OCI-LY1 (cell line): ENCODE measurements around the gene TGM4.

Experiments
- H2AFZ ChIP-seq: fragments of 200-600 bp; sonication (generic), shearing (Covaris generic); 2 replicates; pipeline ENCODE4 v1.6.0; 2014; ENCODE audit warnings: antibody characterized with exemption, mild to moderate bottlenecking, low read length
- H3F3A ChIP-seq: fragments of 200-600 bp; sonication (generic), shearing (Covaris generic); 2 replicates; pipeline ENCODE4 v1.6.0; 2014; ENCODE audit warnings: mild to moderate bottlenecking, antibody characterized with exemption, low read length, moderate library complexity; ENCODE audit not compliant: insufficient read depth
- H3K27ac ChIP-seq: fragments of 200-600 bp; sonication (generic); 2 replicates; pipeline ENCODE4 v1.5.1; 2014; ENCODE audit warnings: low read length, mixed run types, mild to moderate bottlenecking, low read depth; ENCODE audit not compliant: poor library complexity, severe bottlenecking
- H3K27me3 ChIP-seq: fragments of 200-600 bp; sonication (generic); 2 replicates; pipeline ENCODE4 v1.6.0; 2014; ENCODE audit warnings: antibody characterized with exemption, mild to moderate bottlenecking, low read length, moderate library complexity; ENCODE audit not compliant: insufficient read depth
- H3K36me3 ChIP-seq: fragments of 200-600 bp; sonication (generic); 2 replicates; pipeline ENCODE4 v1.6.1; 2014; ENCODE audit warnings: mild to moderate bottlenecking, antibody characterized with exemption, low read length, moderate library complexity, mixed read lengths; ENCODE audit not compliant: insufficient read depth
- H3K4me1 ChIP-seq: fragments of 200-600 bp; sonication (generic); 2 replicates; pipeline ENCODE4 v1.5.1; 2014; ENCODE audit warnings: mild to moderate bottlenecking, low read length, moderate library complexity; ENCODE audit not compliant: insufficient read depth, severe bottlenecking
- H3K4me2 ChIP-seq: fragments of 200-600 bp; sonication (generic), shearing (Covaris generic); 2 replicates; pipeline ENCODE4 v1.6.1; 2014; ENCODE audit warnings: low read length
- H3K4me3 ChIP-seq: fragments of 200-600 bp; sonication (generic); 2 replicates; pipeline ENCODE4 v1.5.1; 2014; ENCODE audit warnings: low read length, low read depth, mild to moderate bottlenecking, mixed read lengths; ENCODE audit not compliant: poor library complexity, severe bottlenecking
- H3K79me2 ChIP-seq: fragments of 200-600 bp; shearing (Covaris generic); 2 replicates; pipeline ENCODE4 v1.6.1; 2016; ENCODE audit warnings: mixed run types, low read length, mixed read lengths; ENCODE audit not compliant: insufficient read depth
- H3K9ac ChIP-seq: fragments of 200-600 bp; sonication (generic), shearing (Covaris generic); 2 replicates; pipeline ENCODE4 v1.6.1; 2014; ENCODE audit warnings: mild to moderate bottlenecking, low read length, mixed read lengths
- H3K9me2 ChIP-seq: fragments of 200-600 bp; sonication (generic), shearing (Covaris generic); 2 replicates; pipeline ENCODE4 v1.6.1; 2014; ENCODE audit warnings: low read depth, mild to moderate bottlenecking, low read length, mixed read lengths
- H3K9me3 ChIP-seq: fragments of 200-600 bp; shearing (Covaris generic); 2 replicates; pipeline ENCODE4 v1.6.1; 2014; ENCODE audit warnings: low read length, mixed read lengths
- H4K20me1 ChIP-seq: fragments of 200-600 bp; sonication (generic), shearing (Covaris generic); 2 replicates; pipeline ENCODE4 v1.6.0; 2016; ENCODE audit warnings: mild to moderate bottlenecking, low read length; ENCODE audit not compliant: insufficient read depth
- EZH2 ChIP-seq: fragments of 200-600 bp; sonication (generic), shearing (Covaris generic); IDR thresholded peaks from 2 replicates; pipeline ENCODE4 v1.8.0; 2017; ENCODE audit warnings: borderline replicate concordance, mixed run types, mild to moderate bottlenecking, antibody characterized with exemption, low read length, moderate library complexity, mixed read lengths
- TF ChIP-seq, protein P1 (sequence below): fragments of 200-600 bp; sonication (generic), shearing (Covaris generic); IDR thresholded peaks from 2 replicates; pipeline ENCODE4 v1.5.1; 2017; ENCODE audit warnings: mild to moderate bottlenecking, antibody characterized with exemption, low read length, moderate library complexity, mixed read lengths

TGM4 gene

DNA sequence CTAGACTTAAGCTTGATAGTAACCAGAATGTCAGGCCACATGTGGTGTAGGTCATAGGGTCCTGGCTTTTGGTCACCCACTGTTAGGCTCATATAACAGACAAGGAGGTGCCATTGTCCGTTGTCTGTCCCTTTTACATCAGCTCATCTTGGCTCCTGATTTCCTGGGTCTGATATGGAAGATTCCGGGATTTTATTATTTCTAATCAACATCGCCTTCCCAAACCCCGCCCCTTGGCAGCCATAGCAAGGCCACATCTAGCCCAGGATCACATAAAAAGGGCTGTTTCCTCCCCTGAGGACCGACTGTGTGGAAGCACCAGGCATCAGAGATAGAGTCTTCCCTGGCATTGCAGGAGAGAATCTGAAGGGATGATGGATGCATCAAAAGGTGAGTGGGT lies at the start of gene TGM4:
TSS of gene TGM4 (plus strand) at position 301 of the 400 bp plus-strand sequence. CDS start at position 372, 71 bp downstream.
- Histone ChIP-seq H3K4me3 (no peak within 1 kb of the TSS), H2AFZ (no peak within 1 kb of the TSS), H3K27ac (no peak within 1 kb of the TSS), H3K9me2 (no peaks in the 10 kb centered on the region), H3K9ac (no peak within 1 kb of the TSS), H3K4me2 (no peak within 1 kb of the TSS), H3K27me3 (no peaks in the 10 kb centered on the region), H3F3A (no peaks in the 10 kb centered on the region), H3K4me1 (no peaks in the 10 kb centered on the region), H3K36me3 (no peaks in the 10 kb centered on the region), H3K79me2 (no peaks in the 10 kb centered on the region), H3K9me3 (no peaks in the 10 kb centered on the region), H4K20me1 (no peaks in the 10 kb centered on the region)
- TF ChIP-seq, protein P1, sequence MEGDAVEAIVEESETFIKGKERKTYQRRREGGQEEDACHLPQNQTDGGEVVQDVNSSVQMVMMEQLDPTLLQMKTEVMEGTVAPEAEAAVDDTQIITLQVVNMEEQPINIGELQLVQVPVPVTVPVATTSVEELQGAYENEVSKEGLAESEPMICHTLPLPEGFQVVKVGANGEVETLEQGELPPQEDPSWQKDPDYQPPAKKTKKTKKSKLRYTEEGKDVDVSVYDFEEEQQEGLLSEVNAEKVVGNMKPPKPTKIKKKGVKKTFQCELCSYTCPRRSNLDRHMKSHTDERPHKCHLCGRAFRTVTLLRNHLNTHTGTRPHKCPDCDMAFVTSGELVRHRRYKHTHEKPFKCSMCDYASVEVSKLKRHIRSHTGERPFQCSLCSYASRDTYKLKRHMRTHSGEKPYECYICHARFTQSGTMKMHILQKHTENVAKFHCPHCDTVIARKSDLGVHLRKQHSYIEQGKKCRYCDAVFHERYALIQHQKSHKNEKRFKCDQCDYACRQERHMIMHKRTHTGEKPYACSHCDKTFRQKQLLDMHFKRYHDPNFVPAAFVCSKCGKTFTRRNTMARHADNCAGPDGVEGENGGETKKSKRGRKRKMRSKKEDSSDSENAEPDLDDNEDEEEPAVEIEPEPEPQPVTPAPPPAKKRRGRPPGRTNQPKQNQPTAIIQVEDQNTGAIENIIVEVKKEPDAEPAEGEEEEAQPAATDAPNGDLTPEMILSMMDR = no peak
- no peak for TF ChIP-seq EZH2

DNA sequence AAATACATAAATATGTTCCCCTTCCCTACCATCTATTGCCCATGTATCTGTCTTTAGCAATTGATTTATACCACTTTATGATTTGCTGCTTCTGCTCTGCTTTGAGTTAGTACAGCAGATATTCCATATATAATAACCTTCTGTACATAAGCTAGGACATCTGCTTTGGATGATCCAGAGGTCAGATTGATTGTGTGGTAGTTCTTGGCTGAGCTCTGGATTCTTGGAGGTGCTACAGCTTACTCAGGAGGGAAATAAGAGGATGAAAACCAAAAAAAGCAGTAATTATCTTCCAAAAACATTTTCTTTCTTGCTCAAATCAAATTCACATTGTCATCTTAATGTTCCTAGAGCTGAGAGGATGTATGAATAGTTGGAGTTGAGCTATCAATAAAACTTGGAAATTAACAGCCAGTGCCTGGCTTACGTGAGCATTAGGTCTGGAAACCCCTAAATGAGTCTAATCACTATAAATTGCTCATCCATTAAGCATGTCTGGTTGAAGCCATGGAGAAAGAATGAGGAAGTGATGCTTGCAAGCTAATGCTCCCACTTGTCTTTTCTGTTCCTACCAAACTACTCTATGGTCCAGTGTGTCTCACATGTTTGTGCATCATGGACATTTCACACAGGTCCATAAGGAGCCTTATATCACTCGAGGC lies 49.0 kb upstream of the TGM4 start:
- Histone ChIP-seq H3K4me3 (no peak overlapping the region), H4K20me1 (no peaks in the 10 kb centered on the region), H3K9me3 (no peaks in the 10 kb centered on the region), H3K4me1 (no peaks in the 10 kb centered on the region), H3K27me3 (no peaks in the 10 kb centered on the region), H3K27ac (no peak overlapping the region), H3K79me2 (no peaks in the 10 kb centered on the region), H3K9ac (no peak overlapping the region), H3K9me2 (no peaks in the 10 kb centered on the region), H3F3A (no peaks in the 10 kb centered on the region), H3K36me3 (peaks cover 66% of the 10 kb centered on the region), H2AFZ (no peak overlapping the region), H3K4me2 (no peak overlapping the region)
- TF ChIP-seq, protein P1 = no peak
- TF ChIP-seq EZH2 = no peak

DNA sequence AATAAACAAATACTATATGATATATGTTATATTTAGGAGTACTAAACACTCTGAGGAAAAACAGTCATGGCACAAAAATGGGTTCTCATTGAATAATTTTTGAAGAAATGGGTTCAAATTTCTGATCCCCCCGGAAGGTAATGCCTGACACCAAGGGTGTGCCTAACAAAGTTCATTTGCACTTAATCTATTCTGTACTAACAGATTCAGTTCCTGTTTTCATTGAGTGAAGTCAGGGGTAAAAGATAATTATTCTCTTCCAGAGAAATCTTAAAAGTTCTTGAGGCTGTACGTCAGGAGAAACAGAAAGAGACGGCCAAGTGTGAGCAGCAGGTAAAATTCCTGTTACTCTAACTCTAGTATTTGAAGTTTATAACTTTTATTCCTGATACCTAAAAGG lies 47.2 kb upstream of the TGM4 start:
- no peaks in the 10 kb centered on the region for H4K20me1 ChIP-seq
- no peak overlapping the region for H2AFZ ChIP-seq
- H3K4me1 ChIP-seq = no peaks in the 10 kb centered on the region
- TF ChIP-seq, protein P1 = no peak
- no peak for TF ChIP-seq EZH2
- peaks cover 83% of the 10 kb centered on the region for H3K36me3 ChIP-seq
- H3K79me2 ChIP-seq = no peaks in the 10 kb centered on the region
- H3K9me2 ChIP-seq = no peaks in the 10 kb centered on the region
- no peak overlapping the region for H3K27ac ChIP-seq
- H3K4me3 ChIP-seq = no peak overlapping the region
- no peak overlapping the region for H3K4me2 ChIP-seq
- H3K9ac ChIP-seq = no peak overlapping the region
- no peaks in the 10 kb centered on the region for H3F3A ChIP-seq
- no peaks in the 10 kb centered on the region for H3K27me3 ChIP-seq
- H3K9me3 ChIP-seq = no peaks in the 10 kb centered on the region
